ENCODE data around the gene ANTXRL.
"Not testable (repeated sequence)": the region's sequence is repeated elsewhere in the genome, so short reads cannot be mapped to it uniquely, and the experiment has no call there.

ANTXRL gene

DNA sequence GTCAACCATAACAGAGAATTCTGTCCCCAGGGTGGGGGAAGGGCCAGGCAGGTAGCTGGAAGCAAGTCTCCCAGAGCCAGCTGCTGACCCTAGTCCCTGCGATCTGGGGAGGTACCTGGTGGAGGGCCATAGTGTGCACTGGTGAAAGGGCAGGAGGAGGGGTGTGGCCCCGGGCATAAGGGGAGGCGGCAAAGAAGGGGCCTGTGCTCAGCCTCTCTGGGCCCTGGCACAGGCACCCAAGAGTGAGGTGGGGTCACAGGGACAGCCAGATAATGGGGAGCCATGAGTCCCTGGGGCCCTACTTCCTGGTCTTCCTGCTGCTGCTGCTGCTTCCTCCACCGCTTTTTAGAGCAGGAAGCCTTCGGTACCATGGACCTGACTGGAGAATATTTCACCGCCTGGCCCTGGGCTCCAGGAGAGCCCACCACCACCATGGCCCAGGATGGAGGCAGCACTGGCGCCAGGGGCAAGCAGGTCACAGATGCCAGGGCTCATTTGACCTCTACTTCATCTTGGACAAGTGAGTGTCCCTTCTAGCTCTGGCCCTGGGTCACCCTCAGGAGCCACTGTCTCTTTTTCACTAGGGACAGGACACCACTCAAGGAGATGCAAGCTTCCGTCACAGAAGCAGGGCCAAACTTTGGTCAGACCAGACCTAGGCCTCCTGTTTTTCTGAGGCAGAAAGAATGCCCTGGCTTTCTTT, at the start of gene ANTXRL:
Gene ANTXRL, plus strand, starts transcription at position 7 of the 703 bp plus-strand sequence. Its CDS starts 266 bp downstream, at position 273.
- DNase-seq: no peak

DNA sequence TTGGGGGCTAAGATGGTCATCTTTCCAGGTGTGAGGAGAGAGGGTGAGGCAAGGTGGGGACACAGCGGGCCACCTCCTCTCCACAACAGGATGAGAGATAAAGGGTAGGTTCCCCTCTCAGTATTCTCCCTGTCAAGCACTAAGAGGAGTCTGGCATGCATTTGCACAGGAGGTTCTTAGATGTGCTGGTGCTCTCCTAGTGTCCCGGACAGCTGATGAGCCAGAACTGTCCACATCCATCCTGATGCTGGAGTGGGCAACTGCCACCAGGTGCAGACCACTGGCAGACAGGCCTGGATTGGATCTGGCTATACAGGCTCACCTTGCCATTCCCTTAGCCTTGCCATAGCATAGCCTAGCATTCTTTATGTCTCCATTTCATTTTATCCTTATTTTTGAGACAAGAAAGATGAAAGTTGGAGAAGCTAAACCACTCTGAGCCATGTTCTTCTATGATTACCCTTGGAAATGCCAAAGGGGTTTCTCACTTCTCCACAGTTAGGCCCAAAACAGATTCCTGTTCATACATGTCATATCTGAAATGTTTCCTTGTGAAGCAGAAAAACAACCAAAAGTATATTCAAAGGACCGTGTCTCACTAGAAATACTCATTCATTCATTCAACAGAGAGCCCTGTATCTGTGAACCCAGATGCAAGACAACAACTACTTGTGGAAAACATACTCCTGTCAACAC, 48.8 kb upstream of the ANTXRL start:
- no peak for DNase-seq

DNA sequence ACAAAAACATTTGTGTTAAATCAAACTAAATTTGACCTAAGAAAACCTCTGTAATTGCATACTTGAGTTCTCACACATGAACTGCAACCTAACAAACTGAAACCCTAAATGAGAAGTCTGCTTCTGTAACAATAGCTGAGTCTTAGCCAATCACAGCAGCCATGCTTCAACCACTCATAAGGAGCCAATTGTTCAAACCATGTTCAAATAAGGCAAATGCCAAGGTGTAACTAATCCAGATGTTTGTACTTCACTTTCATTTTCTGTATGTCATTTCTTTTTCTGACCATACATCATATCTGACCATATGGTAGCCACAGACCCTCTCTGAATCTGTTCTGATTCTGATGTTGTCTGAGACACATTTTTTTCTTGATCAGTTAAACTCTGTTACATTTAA, 47.5 kb upstream of the ANTXRL start:
- no peak for DNase-seq

DNA sequence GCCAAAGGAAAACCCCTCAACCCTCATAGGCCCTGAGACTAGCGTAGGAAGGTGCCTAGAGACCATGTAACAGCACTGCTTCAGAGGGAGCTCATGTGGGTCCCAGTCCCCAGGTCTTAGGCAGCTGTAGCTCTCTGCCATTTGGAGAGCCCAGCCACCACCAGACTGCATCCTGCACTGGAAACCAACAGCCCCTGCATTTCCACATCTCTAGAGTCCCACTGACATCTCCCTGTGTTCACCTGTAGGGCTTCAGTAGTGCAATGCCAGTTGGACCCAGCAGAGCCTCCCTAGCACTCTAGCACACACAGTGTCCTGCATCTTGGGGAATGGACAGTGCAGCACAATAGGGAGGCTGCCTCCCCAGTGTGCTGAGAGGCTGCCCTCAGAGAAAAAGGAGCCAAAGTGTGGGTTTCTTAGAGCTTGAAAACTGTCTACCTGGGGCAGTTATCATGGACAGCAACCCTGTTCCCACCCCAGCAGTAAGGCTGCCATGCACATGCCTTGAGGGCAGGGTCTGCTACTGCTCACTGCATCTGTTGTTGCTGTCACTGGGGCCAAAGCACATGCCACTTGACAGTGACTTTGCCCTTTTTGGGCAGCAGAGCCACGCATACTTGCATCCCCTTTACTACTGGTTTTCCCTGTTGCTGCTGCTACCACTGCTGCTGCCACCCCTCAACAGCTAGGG, 46.7 kb upstream of the ANTXRL start:
- no peak for DNase-seq

GRCh38 chr10:46240684-46241565, 45.9 kb upstream of the ANTXRL start:
- DNase-seq: no peak

DNA sequence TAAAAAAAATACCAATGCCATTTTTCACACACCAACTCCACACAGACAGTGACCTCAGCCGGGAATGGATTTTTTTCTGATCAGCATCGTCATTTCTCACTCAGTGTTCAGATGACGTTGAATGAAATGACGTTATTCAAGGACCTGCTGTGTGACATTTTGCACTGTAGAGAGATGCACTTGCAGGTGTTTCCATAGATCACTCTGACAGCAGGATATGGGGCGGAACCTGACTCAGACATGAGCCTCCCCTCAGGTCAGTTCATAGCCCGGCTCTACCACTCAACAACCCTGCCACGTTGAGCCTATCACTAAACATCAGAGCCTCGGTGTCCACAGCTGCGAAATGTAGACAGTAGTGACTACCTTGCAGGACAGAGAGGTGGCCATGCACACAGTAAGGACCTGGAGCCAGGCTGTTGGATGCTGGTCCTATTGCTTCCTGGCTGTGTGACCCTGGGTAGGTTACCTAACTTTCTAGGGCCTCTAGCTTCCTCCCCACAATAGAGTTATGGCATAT, 41.4 kb upstream of the ANTXRL start:
- DNase-seq: no peak

GRCh38 chr10:46246400-46247180, 40.2 kb upstream of the ANTXRL start:
- not testable (repeated sequence) for DNase-seq

DNA sequence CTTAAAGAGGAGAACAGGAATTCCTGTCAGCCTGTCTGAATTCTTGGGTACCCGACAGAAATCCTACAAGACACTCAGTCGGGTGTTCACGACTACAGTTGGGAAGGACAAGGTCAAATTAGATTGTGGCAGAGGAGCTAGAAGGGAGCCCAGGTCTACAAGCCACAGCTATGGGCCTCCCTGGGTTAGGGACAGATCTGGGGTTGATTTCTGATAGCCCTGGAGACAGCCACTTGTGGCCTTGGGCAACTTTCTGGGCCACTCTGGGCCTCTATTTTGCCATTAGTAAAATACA, 39.7 kb upstream of the ANTXRL start:
- DNase-seq: no peak

DNA sequence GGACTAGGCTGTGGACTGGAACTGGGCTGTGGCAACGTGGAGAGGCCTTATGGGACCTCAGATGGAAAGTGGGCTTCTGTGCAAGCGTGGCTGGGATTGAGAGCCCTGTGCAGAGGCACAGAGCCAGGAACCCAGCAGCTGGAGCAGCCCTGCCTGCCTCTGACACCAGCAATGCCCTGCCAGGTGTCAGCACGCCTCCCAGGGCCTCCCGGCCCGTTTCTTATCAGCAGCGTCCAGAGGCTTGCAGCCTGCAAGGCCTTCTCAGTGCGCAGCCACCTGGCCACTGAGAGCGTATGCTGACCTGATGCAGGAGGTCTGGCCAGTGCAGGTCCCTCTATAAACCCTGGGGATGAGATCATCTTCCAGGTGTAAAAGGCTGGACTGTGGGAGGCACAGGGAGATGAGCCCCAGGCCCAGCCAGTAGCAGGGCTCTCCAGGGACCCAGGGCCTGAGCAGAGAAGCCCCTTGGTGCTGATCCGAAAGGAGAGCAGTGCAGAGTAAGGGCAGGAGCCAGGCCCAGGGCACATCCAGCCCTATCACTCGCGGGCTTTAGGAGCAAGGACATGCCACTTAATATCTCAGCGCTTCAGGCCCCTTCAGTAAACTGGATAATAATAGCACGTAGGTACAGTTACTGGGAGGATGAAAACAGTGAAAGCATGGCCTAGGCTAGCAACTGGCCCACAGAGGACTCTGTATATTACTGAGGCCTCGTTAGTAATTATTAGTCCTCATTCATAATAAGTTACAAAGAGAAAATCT, 38.8 kb upstream of the ANTXRL start:
- DNase-seq: no peak

GRCh38 chr10:46248651-46249146, 38.1 kb upstream of the ANTXRL start:
- no peak for DNase-seq

GRCh38 chr10:46249617-46250344, 37.0 kb upstream of the ANTXRL start:
- not testable (repeated sequence) for DNase-seq

DNA sequence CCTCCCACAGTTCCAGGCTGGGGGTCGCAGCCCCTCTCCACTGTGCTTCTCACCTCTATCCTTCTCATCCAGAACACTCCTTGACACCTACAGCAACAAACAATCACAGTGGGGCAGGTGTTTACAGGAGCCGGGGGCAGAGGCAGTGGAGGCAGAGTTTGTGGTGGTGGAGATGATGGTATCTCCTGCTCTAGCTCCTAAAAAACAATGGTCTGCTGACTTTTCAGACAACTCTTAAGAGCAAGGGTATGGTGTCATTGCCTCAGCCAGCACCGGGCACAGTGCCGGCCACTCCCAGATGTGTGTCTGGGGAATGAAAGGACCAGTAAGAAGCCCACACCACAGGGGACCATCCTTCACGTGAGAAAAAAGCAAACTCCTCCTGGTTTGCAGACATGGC, 36.3 kb upstream of the ANTXRL start:
- no peak for DNase-seq

GRCh38 chr10:46250898-46251856, 35.6 kb upstream of the ANTXRL start:
- DNase-seq: no peak

GRCh38 chr10:46251857-46252847, 34.6 kb upstream of the ANTXRL start:
- DNase-seq: no peak

DNA sequence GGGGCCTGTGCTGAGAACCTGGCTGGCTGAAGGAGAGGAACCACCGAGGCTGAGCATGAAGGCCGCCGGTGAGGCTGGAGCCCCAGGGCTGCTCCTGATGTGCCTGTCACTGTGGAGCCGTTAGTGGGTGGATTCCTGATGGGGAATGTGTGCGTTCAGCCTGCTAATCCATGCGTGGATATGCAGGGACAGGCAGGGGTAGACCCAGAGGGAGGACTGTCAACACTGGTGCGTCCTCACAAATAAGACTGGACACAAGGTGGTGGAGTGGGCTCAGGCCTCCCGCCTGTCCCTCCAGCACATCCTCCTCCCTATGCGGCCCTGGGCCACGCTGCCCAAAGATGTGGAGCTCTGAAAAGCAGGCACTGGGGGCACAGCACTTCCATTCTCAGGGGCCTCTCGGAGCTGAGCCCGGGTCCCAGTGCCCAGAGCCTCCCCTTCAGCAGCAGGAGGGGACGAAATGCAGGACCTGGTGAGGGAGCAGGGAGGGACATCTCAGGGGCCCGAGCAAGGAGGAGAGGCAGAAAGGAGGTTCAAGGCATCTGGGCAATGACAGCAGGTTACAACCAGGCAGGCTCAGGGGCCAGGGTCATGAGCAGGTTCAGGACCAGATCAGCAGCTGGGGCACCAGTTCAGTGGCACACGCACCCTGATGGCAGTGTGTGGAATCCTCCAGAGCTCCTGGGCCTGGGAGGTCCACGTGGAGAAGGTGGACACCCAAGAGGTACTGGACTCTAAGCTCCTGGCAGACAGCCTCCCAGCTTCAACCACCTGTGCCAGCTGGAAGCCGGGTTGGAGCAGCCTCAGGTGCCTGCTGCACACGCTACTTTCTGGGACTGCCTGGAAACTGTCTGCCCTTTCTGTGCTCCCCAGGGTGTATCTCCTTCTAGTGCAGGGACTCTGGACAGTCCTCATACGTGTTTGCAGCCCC, 33.5 kb upstream of the ANTXRL start:
- no peak for DNase-seq

- no peak for DNase-seq
Observed at GRCh38 chr10:46254007-46254383, 32.8 kb upstream of the ANTXRL start.

DNA sequence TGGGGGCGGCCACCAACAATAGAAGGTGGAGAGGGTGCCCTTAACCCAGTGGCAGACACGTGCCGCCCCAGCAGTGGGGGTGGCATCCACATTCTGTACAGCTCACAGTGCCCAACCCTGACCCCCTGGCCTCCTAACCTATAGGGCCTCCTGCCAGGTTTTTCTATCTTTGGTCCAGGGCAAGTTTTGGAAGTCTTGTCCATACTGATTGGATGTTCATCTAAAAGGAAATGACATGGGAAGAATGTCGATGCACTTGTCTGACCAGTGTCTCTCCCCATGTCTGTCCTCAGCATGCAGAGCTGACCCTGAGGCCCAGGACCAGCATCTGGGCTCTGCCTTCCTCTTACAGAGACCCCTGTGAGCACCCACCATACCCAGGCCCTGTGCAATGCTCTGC, 32.3 kb upstream of the ANTXRL start:
- DNase-seq: no peak

Data from NCI-H526 (cell line).